Astrocyte (in vitro differentiated cells and primary cell): ENCODE data around the gene SBF1.

Source experiments
- EZH2 ChIP-seq: IDR thresholded peaks from 2 replicates; pipeline ENCODE4 v1.6.1; 2012; ENCODE audit warnings: mild to moderate bottlenecking, low read length, inconsistent platforms; ENCODE audit not compliant: insufficient read depth
- TF ChIP-seq, protein P1 (sequence below): IDR thresholded peaks from 2 replicates; pipeline ENCODE4 v1.5.1; 2011; ENCODE audit warnings: low read depth, mild to moderate bottlenecking, inconsistent platforms, low read length, moderate library complexity; ENCODE audit not compliant: insufficient read depth

DNA sequence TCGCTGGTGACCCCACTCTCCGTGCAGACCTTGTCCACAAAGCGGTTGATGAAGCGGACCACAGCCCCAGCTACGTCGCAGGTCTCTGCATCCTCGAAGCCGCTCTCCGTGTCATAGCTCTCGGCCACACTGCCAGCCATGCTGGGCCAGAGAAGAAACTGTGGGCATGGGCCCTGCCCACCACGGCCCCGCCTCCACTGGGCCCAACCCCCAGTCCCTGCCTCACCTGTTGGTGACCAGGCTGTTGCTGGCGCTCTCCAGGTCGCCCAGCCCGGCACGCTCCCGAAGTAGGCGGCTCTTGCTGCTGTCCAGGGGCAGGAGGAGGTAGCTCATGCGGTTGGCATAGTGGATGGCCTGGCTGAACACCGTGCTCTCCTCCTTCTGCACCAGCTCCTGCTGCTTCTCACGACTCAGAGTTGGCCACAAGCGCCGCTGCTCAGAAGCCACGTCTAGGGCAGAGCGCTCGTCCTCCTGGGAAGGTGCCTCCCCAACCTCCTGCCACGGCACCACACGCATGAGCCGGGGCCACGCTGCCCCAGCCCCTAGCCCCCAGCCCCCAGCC, 12.8 kb downstream of the SBF1 start:
- TF ChIP-seq, protein P1, sequence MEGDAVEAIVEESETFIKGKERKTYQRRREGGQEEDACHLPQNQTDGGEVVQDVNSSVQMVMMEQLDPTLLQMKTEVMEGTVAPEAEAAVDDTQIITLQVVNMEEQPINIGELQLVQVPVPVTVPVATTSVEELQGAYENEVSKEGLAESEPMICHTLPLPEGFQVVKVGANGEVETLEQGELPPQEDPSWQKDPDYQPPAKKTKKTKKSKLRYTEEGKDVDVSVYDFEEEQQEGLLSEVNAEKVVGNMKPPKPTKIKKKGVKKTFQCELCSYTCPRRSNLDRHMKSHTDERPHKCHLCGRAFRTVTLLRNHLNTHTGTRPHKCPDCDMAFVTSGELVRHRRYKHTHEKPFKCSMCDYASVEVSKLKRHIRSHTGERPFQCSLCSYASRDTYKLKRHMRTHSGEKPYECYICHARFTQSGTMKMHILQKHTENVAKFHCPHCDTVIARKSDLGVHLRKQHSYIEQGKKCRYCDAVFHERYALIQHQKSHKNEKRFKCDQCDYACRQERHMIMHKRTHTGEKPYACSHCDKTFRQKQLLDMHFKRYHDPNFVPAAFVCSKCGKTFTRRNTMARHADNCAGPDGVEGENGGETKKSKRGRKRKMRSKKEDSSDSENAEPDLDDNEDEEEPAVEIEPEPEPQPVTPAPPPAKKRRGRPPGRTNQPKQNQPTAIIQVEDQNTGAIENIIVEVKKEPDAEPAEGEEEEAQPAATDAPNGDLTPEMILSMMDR, result no peak
- TF ChIP-seq EZH2, result no peak
